H1 (cell line): ENCODE data around the gene SLC39A11.

ENCODE experiments used
- FOSL1 ChIP-seq: IDR thresholded peaks from 2 replicates; pipeline ENCODE4 v1.6.1; 2011; ENCODE audit warnings: mild to moderate bottlenecking, low read depth, low read length, moderate library complexity; ENCODE audit not compliant: insufficient read depth
- POLR2AphosphoS5 ChIP-seq: IDR thresholded peaks from 2 replicates; pipeline ENCODE4 v1.6.1; 2011; ENCODE audit warnings: low read depth, low read length
- RFX5 ChIP-seq: IDR thresholded peaks from 2 replicates; pipeline ENCODE4 v1.6.1; 2011; ENCODE audit warnings: low read depth, low read length, improper control_type of control experiment, borderline replicate concordance
- SP1 ChIP-seq: IDR thresholded peaks from 2 replicates; pipeline ENCODE4 v1.6.1; 2011; ENCODE audit warnings: low read depth, low read length
- SRF ChIP-seq: IDR thresholded peaks from 2 replicates; pipeline ENCODE4 v1.6.1; 2011; ENCODE audit warnings: mild to moderate bottlenecking, low read depth, low read length, moderate library complexity
- TAF7 ChIP-seq: optimal IDR thresholded peaks from 2 replicates; pipeline ENCODE3; 2011; ENCODE audit warnings: low read depth, mild to moderate bottlenecking, inconsistent platforms, low read length, moderate library complexity, borderline replicate concordance
- TF ChIP-seq, protein P1 (sequence below), 3 experiments: IDR thresholded peaks; 1 replicate in 2 of 3; 2 replicates in 1 of 3; pipeline versions ENCODE4 v1.5.1 to v1.6.1; 2011; ENCODE audit warnings: low read length in 3 of 3, mild to moderate bottlenecking in 3 of 3, inconsistent platforms in 2 of 3, low read depth in 1 of 3, moderate library complexity in 1 of 3; ENCODE audit not compliant: insufficient read depth in 1 of 3; ENCODE audit errors: control extremely low read depth in 1 of 3

- TF ChIP-seq FOSL1 (no peak), RFX5 (no peak), SRF (no peak), TAF7 (no peak), POLR2AphosphoS5 (no peak), SP1 (no peak)
- TF ChIP-seq, protein P1, sequence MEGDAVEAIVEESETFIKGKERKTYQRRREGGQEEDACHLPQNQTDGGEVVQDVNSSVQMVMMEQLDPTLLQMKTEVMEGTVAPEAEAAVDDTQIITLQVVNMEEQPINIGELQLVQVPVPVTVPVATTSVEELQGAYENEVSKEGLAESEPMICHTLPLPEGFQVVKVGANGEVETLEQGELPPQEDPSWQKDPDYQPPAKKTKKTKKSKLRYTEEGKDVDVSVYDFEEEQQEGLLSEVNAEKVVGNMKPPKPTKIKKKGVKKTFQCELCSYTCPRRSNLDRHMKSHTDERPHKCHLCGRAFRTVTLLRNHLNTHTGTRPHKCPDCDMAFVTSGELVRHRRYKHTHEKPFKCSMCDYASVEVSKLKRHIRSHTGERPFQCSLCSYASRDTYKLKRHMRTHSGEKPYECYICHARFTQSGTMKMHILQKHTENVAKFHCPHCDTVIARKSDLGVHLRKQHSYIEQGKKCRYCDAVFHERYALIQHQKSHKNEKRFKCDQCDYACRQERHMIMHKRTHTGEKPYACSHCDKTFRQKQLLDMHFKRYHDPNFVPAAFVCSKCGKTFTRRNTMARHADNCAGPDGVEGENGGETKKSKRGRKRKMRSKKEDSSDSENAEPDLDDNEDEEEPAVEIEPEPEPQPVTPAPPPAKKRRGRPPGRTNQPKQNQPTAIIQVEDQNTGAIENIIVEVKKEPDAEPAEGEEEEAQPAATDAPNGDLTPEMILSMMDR (IDR thresholded peaks at IDR 0.05; ENCODE audit: control extremely low read depth in 1 of 3, insufficient read depth in 1 of 3, low read depth in 1 of 3, low read length in 3 of 3): no peak
Measured at GRCh38 chr17:73017658-73018057, 74.8 kb downstream of the SLC39A11 start.
